Ovary (tissue), 3 donors: ENCODE data around the gene XPNPEP2.

Source experiments
- EP300 ChIP-seq: sonication (generic); formaldehyde crosslinking; IDR thresholded peaks from one replicate; pipeline ENCODE4 v1.6.1; 2017; ENCODE audit warnings: antibody characterized with exemption
- POLR2A ChIP-seq: fragments of 450-650 bp; IDR thresholded peaks from one replicate; pipeline ENCODE4 v1.6.1; 2017; ENCODE audit warnings: antibody characterized with exemption, mild to moderate bottlenecking, moderate library complexity
- TF ChIP-seq, protein P1 (sequence below), 3 donors: fragments of 450-650 bp in 2 of 3; fragments of 200-600 bp in 1 of 3; IDR thresholded peaks; one replicate each; pipeline versions ENCODE4 v1.5.1 to v1.8.0; 2016 to 2022; ENCODE audit warnings: antibody characterized with exemption in 3 of 3, mild to moderate bottlenecking in 1 of 3
- donor health status: DM: no; HTN: no; CAD: no.

DNA sequence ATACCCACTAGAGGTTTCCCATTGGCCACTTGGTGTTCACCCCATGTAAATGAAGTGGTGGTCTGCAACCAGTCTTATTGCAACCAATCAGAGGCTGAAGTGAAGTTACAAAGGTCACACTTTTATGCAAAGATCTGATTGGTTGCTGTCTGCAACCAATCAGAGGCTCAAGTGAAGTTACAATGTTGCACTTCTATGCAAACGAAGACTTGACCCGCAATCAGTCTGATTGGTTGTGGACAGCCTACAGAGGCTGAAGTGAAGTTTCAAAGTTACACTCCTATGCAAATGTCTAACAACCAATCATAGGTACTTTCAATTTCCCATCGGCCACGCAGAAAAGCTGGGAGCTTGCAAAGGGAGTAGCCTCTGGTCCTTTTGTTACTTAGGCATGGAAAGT lies 22.3 kb upstream of the XPNPEP2 start:
- no peak for TF ChIP-seq POLR2A
- TF ChIP-seq, protein P1, sequence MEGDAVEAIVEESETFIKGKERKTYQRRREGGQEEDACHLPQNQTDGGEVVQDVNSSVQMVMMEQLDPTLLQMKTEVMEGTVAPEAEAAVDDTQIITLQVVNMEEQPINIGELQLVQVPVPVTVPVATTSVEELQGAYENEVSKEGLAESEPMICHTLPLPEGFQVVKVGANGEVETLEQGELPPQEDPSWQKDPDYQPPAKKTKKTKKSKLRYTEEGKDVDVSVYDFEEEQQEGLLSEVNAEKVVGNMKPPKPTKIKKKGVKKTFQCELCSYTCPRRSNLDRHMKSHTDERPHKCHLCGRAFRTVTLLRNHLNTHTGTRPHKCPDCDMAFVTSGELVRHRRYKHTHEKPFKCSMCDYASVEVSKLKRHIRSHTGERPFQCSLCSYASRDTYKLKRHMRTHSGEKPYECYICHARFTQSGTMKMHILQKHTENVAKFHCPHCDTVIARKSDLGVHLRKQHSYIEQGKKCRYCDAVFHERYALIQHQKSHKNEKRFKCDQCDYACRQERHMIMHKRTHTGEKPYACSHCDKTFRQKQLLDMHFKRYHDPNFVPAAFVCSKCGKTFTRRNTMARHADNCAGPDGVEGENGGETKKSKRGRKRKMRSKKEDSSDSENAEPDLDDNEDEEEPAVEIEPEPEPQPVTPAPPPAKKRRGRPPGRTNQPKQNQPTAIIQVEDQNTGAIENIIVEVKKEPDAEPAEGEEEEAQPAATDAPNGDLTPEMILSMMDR (IDR thresholded peaks at IDR 0.05) = no peak
- no peak for TF ChIP-seq EP300
